ENCODE data around the gene GATA6.
"Not testable (repeated sequence)": the region's sequence is repeated elsewhere in the genome, so short reads cannot be mapped to it uniquely, and the experiment has no call there.

- TF ChIP-seq MAX (IDR thresholded peaks at IDR 0.05; ENCODE audit: low read depth); CTCF (IDR thresholded peaks at IDR 0.05); GATA2 (CRISPR knock-in tag; IDR thresholded peaks at IDR 0.05); SMC3 (IDR thresholded peaks at IDR 0.05; ENCODE audit: low read depth, low read length); EZH2phosphoT487 (IDR thresholded peaks at IDR 0.05; ENCODE audit: borderline replicate concordance, low read depth): not testable (repeated sequence)
Measured at GRCh38 chr18:22196943-22197342, 27.6 kb downstream of the GATA6 start.

All from SK-N-SH (cell line).